ENCODE results near the gene NPC1.

DNA sequence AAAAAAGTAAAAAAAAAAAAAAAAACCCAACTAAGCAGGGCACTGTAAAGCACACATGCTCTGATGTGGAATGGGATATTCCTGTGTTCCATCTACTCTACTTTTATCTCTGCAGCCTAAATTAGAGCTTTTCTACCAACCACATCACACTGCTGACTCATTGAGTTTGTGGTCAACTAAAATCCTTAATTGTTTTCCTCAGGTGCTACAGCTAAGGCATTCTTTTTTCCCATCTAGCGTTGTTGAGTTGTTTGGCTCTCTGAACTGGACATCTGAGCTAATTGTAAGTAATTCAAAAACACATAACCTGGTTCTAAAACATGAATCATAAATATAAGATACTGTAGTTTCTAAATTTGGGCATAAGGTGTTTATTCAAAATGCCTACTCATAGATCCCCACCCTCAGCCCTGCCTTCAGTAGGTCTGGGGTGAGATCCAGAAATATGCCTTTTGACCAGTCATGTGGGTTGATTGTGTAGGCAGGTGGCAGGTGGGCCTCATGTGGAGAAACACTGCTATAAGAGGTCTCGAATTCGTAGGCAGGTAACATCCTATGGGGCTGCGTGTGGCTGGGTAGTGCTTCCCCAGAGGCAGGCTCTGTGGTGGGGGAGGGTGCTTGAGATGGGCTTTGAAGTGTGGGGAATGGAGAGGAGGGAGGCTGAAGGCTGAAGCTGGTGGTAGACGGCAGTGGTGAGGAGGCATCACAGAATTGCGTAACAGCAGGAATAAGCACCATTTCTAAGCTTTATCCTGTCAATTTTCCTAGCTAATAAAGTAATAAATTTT, 49.2 kb upstream of the NPC1 start:
- TF ChIP-seq, protein P1, sequence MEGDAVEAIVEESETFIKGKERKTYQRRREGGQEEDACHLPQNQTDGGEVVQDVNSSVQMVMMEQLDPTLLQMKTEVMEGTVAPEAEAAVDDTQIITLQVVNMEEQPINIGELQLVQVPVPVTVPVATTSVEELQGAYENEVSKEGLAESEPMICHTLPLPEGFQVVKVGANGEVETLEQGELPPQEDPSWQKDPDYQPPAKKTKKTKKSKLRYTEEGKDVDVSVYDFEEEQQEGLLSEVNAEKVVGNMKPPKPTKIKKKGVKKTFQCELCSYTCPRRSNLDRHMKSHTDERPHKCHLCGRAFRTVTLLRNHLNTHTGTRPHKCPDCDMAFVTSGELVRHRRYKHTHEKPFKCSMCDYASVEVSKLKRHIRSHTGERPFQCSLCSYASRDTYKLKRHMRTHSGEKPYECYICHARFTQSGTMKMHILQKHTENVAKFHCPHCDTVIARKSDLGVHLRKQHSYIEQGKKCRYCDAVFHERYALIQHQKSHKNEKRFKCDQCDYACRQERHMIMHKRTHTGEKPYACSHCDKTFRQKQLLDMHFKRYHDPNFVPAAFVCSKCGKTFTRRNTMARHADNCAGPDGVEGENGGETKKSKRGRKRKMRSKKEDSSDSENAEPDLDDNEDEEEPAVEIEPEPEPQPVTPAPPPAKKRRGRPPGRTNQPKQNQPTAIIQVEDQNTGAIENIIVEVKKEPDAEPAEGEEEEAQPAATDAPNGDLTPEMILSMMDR (IDR thresholded peaks at IDR 0.05), result no peak
- no peak for TF ChIP-seq POLR2A (IDR thresholded peaks at IDR 0.05)

All from ovary (tissue), 3 donors.